Measurements from ENCODE around the gene RPL36. TPM values are rescaled to one million over a fixed set of nuclear protein-coding genes. Genes with fewer than 3 reads are reported as not detected.

Gene RPL36
- total and polyA plus RNA-seq, 2 of the 8 experiments (the other 6 are each of a cell fraction or from before 2014, with no cell fraction given) = 951 to 1,075 TPM

DNA sequence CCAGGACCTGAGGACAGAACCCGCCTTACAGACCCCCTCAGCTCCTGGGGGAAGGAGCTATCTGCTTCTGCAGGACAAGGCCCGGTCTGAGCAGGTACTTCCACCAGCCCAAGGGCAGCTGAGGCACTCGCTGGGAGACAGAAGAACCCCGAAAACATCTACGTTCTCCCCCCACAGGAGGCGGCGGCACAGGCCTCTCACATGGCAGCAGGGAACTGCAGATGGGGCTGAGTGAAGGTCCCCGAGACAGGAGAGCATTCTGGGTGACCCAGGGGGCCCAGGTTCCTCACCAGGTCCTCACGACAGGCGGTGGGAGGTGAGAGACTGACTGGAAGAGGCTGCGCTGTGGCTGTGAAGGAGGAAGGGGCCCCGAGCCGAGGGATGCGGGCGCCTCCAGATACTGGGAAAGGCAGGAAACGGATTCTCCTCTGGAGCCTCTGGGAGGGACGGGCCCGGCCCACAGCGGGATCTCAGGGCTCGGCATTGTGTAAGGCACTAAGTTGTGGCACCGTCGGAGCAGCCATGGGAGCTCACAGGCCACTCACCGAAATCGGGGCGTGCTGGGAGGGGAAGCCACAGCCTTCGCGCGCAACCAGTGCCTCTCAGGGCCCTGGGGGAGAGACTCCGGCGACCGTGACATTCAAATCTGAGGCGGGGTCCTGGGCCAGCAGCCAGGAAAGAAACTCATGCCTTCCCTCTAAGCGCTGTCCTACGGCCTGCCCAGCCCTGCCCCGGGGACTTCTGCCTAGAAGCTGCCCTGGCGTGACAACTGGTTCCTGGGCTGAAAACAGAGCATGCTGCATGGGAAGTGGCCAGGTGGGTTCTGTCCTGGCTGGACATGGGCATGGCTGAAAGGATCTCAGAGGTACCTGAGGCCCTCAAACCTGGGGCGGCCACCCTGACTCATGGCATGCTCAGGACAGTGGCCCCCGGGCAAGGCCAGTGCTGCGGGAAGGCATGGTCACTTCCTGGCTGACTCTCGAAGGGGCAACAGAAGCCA, 14.0 kb downstream of the RPL36 start:
- no peak for DNase-seq (ENCODE audit: low read depth in 1 of 2, low spot score in 2 of 2)
- CTCF ChIA-PET (ENCODE audit: partially characterized antibody) = interaction anchor here (0.6 to 1.7 kb wide), 3 partner anchors 17 to 234 kb away, joined by 3 to 5 read pairs (median 3); no protein-coding TSS in a partner anchor
- peaks cover 34 to 77% (median 65%) of the 10 kb centered on the region in 4 experiments for H3K36me3 ChIP-seq (ENCODE audit: control insufficient read depth in 2 of 4, insufficient read depth in 4 of 4, low read length in 3 of 4)

More for the DNA sequence above, 14.0 kb downstream of the RPL36 start:
- 94% methylated on average over 38 of the region's 40 CpGs; no CpG with 5 or more reads in 1 of the 2 experiments for WGBS, 2 experiments (ENCODE audit: extremely low coverage in 1 of 2, insufficient coverage in 1 of 2, insufficient read length in 1 of 2, insufficient replicate concordance in 2 of 2, low coverage in 1 of 2, low lambda C conversion rate in 2 of 2, missing lambda C conversion rate in 1 of 2)
- no peak overlapping the region for H2BK120ac ChIP-seq (replicated peaks; ENCODE audit: low read depth, low read length)
- peaks cover 0 to 9% of the 10 kb centered on the region in 2 experiments; a peak in 1 of 4 replicates for H3K9me3 ChIP-seq (ENCODE audit: insufficient read depth in 2 of 2, low read depth in 1 of 2, low read length in 1 of 2)
- no peak overlapping the region for H2BK15ac ChIP-seq (ENCODE audit: low read length)
- no peak overlapping the region for H3K23ac ChIP-seq (ENCODE audit: insufficient read length)
- H2AFZ ChIP-seq (ENCODE audit: low read length) = no peak overlapping the region
- POLR2A ChIA-PET (ENCODE audit: partially characterized antibody) = interaction anchor here (0.6 to 22.4 kb wide), 6 partner anchors 9 to 80 kb away, joined by 3 to 620 read pairs (median 5); partner anchors contain the start of genes PRR22 and RPL36
- TF ChIP-seq SAP30 (IDR thresholded peaks at IDR 0.05; ENCODE audit: insufficient read depth, insufficient replicate concordance, low read length) = no peak
- peak in 1 of 2 experiments; percentile 45; a peak in 1 of 3 replicates for TF ChIP-seq POLR2A (IDR thresholded peaks at IDR 0.05; ENCODE audit: control extremely low read depth in 1 of 2, low read depth in 2 of 2, low read length in 2 of 2)
- no peak overlapping the region for H3K4ac ChIP-seq (replicated peaks; ENCODE audit: insufficient read length, low read depth, low read length)
- no peak overlapping the region; the same call in 1 of the 2 replicates for H2BK5ac ChIP-seq (ENCODE audit: low read depth, low read length)
- H4K91ac ChIP-seq (replicated peaks; ENCODE audit: insufficient read length, low read length) = no peak overlapping the region
- peaks cover 6 to 10% of the 10 kb centered on the region in 2 experiments for H4K20me1 ChIP-seq (replicated peaks in 1 of 2; ENCODE audit: control insufficient read depth in 1 of 2, insufficient read depth in 2 of 2, low read length in 2 of 2)
- no peaks in the 10 kb centered on the region; the same call in 1 of the 2 replicates for H3K79me1 ChIP-seq (ENCODE audit: low read depth, low read length)
- no peaks in the 10 kb centered on the region; the same call in 1 of the 2 replicates for H3K23me2 ChIP-seq (ENCODE audit: low read depth, low read length)
- H3K14ac ChIP-seq (ENCODE audit: insufficient read length) = no peak overlapping the region
- H3K56ac ChIP-seq (replicated peaks; ENCODE audit: insufficient read length, low read depth, low read length) = no peak overlapping the region
- H3K4me2 ChIP-seq (ENCODE audit: insufficient read depth in 1 of 2, low read depth in 2 of 2, low read length in 2 of 2) = no peak overlapping the region
- no peak overlapping the region for H2BK12ac ChIP-seq (ENCODE audit: low read depth, low read length)
- H3K27me3 ChIP-seq (replicated peaks in 1 of 4; ENCODE audit: control insufficient read depth in 3 of 4, extremely low read depth in 1 of 4, insufficient read depth in 3 of 4, low read length in 3 of 4) = no peaks in the 10 kb centered on the region
- H4K5ac ChIP-seq (ENCODE audit: insufficient read length, low read depth, low read length) = no peak overlapping the region
- no peak for FAIRE-seq
- no peak overlapping the region for H3K9ac ChIP-seq (replicated peaks in 1 of 4; ENCODE audit: extremely low read depth in 1 of 4, low read depth in 3 of 4, low read length in 3 of 4)
- no peaks in the 10 kb centered on the region for H3K4me1 ChIP-seq (replicated peaks in 1 of 4; ENCODE audit: control insufficient read depth in 3 of 4, insufficient read depth in 4 of 4, low read length in 3 of 4)
- H3K27ac ChIP-seq (ENCODE audit: low read depth, low read length) = no peak overlapping the region
- H2BK20ac ChIP-seq (ENCODE audit: low read length) = no peak overlapping the region
- no peak overlapping the region for H2AK5ac ChIP-seq (ENCODE audit: low read depth, low read length)
- no peak overlapping the region for H3K4me3 ChIP-seq (ENCODE audit: extremely low read depth in 1 of 4, insufficient read depth in 2 of 4, low read depth in 3 of 4, low read length in 4 of 4)
- H3K18ac ChIP-seq (ENCODE audit: extremely low read depth, low read length) = no peak overlapping the region
- H3K79me2 ChIP-seq (ENCODE audit: control insufficient read depth in 1 of 2, insufficient read depth in 2 of 2, low read length in 2 of 2) = no peaks in the 10 kb centered on the region
- H4K8ac ChIP-seq (ENCODE audit: extremely low read depth, insufficient read depth, low read length) = peak overlapping the region; percentile 68
